Measurements from ENCODE around the gene RNF44. TPM values are rescaled to one million over a fixed set of nuclear protein-coding genes. Genes with fewer than 3 reads are reported as not detected.

The RNF44 gene
- total RNA-seq, 1 experiment from 2014 or later: 2.5 TPM

DNA sequence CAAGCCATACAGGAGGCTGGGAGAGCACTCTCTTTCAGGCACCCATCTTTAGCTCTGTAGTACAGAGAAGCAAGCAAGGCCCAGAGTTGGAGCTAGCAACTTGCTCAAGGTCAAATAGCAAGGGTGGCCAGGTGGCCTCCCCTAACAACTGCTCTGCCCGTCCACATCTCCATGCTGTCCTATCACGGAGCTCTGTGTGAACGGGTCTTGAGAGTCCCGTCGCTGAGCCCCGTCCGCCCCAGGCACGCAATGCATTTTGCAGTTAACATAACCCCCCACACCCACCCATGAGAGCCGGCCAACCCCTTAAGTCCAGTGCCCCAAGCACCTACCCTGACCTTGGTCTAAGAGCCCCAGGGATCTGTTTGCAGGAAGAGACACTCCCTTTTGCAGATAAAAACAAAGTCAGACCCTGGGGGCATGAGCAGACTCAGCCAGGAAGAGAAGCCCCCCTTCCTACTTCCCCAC is 1.5 kb downstream of the RNF44 start:
- no peak for DNase-seq (ENCODE audit: low read depth)

DNA sequence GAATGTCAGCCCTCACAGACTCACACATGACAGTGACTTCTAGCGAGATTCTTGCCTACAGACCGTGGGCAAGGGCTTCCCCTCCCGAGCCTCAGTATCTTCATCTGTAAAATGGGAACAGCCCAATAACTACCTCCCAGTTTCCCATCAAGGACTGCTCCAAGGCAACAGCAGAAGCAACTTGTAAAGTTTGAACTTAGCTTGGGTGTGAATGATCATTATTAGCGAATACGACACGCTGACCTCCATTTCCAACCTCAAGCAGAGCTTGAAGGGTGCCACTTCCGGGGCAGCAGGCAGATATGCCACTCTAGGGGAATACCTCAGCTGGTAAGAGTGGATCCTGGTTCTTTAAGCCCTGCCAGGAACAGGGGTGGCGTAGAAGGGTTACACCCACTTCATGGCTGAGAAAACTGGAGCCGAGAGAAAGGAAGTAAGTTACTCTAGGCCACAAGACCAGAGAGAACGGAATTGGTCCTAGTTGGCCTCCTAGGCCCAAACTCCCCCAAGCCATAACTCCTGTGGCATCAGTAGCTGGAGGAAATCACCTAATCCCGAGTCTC is 2.0 kb downstream of the RNF44 start:
- DNase-seq (ENCODE audit: low read depth): no peak

DNA sequence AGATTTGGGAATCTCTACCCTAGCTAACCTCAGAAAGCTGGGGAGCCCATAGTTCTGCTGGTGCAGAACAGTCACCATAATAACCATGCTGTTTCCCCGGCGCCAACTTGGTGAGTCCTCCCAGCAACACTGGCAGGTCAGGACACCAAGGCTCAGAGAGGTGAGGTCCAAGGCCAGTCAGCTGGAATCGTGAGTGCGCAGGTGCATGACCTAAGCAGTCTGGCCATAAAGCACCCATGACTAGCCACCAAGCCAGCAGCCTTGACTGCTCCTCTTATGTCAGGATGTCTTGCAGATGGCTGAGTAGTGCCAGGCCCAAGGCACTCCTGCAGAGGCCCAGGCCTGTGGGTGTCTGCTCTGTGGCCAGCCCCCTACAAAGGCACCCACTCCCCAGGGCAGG is 2.6 kb downstream of the RNF44 start:
- no peak for DNase-seq (ENCODE audit: low read depth)

DNA sequence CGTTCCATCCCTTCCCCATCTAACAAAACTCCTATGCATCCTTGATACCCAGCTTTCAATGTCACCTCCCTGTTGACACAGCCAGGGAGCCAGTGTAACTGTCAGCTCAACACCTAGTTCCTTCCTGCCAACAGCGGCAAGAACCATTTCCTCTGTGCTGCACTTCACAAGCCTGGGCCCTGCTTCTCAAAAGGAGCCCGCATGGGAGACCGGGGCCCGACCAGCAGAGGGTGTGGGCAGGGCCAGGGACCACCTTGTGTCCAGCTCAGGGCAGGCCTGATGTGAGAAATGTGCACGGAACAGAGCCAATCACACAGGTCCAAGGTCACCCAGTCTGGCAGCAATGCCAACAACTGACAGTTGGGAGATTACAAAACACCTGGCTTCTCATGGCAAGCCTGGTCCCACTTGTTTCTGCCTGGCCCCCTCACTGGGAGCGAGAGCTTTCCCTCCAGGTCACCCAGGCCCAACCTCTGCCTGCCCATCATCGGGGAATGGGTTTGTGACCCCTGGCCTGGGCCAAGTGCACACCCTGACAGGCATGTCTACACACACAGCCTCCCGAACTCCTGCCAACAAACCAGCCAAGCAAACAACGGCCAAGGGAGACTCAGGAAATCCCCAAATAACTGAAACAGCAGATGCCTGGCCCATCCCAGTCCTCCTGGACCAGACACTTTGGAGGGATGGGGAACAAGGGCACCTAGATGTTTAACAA is 3.1 kb downstream of the RNF44 start:
- DNase-seq (ENCODE audit: low read depth): no peak

GRCh38 chr5:176533390-176533789 is 3.8 kb downstream of the RNF44 start:
- no peak for DNase-seq (ENCODE audit: low read depth)

DNA sequence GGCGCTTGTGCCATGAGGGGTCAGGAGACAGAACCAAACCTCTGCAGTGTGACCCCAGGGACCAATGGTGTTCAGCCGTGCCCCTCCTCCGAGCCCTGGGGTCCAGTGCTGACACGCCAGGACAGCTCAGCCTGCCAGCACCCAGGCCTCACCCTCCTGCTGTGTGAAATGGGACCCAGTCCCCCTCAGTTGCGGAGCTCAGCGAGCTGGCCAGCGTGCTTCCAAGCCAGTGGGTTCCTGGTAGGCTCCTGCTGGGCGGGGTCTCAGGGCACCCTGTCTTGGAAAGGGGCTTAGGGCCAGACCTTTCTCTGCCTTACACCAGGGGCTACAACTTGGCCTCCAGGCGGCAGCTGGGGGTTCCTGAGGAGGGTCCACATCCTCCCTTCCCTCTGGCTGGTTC is 4.4 kb downstream of the RNF44 start:
- no peak for DNase-seq (ENCODE audit: low read depth)

DNA sequence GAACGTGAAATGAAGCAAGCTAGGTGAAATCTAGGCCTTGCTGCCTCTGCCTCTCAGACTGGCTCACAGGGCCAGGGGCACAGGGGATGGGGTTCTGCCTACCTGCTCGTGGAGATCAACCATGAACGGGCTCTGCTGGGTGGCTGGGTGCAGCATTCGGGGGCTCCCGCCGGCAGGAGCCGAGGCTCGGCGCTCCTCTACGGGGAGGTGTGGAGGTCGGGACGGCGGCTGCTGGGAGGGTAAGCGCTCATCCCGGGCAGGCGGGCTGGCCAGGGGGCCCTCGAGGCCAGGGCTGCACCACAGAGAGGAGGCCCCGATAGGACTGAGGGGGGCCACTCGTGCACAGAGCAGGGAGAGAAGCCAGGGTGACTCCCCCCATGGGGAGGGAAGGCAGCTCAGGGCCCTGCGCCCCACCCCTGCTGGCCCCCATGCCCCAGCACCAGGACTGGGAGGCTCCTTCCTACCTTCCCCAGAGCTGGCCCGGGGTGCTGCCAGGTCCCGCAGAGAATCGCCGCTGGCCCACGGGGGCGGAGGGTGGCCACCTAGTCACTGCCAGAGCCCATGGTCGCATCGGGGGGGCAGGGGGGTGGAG is 5.2 kb downstream of the RNF44 start:
- no peak for DNase-seq (ENCODE audit: low read depth)

DNA sequence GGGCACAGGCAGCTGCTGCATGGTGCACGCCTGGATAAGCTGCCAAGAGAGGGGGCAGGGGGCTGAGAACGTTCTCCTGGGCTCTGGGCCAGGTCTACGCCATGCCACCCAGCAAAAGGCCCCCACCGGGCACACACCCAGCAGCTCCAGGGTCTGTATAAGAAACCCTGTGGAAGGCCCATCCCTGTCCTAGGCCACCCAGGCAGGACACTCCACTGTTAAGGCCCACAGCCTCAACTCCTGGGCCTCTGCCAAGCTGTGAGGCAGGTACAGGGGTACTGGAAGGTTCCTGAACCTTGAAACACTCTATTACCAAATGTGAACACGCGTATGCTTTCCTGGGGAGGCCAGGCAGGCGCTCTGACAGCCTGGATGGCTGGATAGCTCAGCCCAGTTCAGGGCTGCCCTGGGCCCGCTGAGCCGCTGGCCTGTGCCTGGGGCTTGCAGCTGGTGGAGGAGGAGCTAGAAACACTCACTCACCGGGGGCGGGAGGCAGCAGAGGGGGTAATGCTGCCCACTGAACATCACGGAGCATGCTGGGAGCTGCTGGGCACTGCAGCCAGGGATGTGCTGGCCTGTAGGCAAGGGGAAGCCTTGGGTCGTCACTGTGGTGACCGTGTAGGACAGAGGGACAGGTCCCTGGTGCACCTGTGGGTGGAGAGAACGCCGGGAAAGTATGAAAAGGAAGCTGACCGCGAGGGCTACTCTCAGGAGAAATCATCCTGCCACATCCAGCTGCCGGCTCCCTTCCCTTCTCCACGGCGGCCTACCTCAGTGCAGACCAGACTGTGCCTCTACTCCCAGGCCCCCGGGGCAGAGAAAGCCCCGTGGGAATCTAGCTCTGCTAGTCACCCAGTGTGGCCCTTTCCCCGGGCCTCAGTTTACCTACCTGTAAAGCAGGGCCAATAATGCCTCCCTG is 6.0 kb downstream of the RNF44 start:
- peak; percentile 46 for DNase-seq (ENCODE audit: low read depth)

GRCh38 chr5:176530393-176530982 is 6.7 kb downstream of the RNF44 start:
- DNase-seq (ENCODE audit: low read depth): no peak

GRCh38 chr5:176529741-176530141 is 7.5 kb downstream of the RNF44 start:
- DNase-seq (ENCODE audit: low read depth): no peak

DNA sequence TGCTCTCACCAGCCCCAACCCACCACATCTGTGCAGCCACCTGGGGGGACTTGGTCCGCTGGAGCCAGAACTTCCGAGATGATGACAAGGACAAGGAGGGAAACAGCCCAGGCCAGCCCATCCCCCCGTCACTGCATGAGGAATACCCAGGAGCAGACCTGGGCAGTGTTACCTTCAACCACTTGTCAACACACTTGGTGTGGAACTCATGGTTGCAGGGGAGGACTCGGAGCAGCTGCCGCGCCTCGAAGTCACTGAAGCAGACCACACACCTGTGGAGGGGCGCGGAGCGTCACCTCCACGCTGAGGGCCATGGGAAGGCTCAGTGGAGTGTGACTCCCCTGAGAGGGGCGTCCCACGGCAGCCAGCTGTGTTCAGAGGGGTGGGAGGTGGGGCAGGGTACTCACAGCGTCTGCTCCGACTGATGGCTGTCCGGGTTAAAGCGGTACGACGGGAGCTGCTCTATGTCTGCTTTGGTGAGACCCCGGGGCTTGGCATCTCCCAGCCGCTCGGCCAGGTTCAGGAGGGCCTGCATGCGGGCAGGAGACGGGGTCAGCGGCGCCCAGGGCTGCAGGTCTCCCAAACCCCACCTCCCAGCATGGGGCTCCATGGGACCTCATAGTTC is 8.0 kb downstream of the RNF44 start:
- DNase-seq (ENCODE audit: low read depth): no peak

GRCh38 chr5:176528761-176529115 is 8.5 kb downstream of the RNF44 start:
- no peak for DNase-seq (ENCODE audit: low read depth)

- DNase-seq (ENCODE audit: low read depth): no peak
Observed at GRCh38 chr5:176528301-176528700, 8.9 kb downstream of the RNF44 start.

DNA sequence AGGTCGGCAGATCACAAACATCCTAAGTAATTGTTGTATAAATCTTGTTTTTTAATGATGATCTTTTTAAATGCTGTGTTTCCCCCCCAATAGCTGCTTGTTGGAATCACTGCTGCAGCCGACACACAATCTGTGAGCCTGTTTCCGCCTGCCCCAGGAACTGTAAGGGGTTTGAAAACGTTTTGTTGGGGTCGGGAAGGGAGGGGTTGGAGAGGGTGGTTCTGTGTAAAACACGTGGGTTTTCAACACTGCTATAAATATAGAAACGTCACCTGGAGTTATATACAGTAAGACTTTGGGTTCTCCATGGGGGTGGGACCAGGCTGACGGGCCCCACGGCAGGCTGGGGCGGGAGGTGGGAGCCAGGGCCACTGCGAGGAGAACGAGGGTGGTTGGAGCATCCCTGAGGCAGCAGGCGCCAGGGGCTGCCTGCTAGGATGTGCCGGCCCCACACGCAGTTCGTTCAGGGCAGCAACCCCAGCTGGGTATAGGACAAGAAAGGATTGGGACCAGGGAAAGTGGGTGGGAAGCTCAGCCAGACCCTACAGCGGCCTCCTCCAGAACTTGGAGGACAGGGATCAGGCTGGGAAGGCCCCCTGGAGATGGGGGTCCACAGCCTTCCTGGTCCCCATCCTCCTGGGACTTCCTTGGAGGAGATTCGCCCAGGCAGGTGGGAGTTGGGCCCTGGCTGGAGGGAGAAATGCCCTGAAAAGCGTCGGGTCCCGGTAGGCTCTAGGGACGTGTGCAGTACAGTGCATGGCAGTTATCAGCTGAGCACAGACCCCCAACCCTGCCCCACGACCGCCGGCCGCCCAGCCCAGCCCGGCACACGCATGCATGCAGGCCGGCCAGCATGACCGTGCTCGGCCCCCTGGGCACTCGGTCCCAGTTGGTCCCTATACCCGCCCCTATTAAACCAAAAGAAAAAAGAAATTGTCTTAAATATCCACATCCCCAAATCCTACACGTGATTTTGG is 9.7 kb downstream of the RNF44 start:
- no peak for DNase-seq (ENCODE audit: low read depth)

DNA sequence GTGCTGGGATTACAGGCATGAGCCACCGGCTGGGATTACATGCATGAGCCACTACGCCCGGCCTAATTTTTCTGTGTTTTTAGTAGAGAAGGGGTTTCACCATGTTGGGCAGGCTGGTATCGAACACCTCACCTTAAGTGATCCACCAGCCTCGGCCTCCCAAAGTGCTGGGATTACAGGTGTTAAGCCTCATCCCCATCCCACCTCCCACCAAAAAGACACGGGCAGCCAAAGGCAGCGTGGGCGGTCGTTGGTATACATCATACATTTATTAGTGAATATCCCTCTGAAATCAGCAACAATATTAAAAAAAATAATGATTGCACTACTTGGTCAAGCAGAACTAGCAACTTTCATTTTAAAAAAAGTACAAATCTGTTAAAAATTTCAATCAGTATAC is 10.7 kb downstream of the RNF44 start:
- no peak for DNase-seq (ENCODE audit: low read depth)

DNA sequence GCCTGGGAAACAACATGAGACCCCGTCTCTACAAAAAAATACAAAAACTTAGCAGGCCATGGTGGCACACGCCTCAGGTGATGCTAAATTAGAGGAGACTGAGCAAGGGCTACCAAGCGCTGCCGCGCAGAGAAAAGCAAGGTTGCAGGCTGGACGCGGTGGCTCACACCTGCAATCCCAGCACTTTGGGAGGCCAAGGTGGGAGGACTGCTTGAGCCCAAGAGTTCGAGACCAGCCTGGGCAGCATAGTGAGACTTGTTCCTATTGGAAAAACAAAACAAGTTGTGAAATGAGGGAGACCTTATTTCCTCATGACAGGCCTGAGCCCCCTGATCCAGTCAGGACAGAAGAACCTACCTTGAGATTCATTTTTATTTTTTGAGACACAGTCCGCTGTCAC is 11.5 kb downstream of the RNF44 start:
- DNase-seq (ENCODE audit: low read depth): no peak

DNA sequence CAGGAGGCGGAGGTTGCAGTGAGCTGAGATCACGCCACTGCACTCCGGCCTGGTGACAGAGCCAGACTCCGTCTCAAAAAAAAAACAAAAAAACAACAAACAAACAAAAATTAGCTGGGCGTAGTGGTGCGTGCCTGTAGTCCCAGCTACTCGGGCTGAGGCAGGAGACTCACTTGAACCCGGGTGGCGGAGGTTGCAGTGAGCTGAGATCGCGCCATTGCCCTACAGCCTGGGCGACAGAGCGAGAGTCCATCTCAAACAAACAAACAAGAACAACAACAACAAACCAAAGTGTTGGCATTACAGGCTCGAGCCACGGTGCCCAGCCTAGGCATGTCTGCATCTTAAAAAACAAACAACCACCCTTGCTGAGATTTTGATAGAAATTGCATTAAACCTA is 12.2 kb downstream of the RNF44 start:
- DNase-seq (ENCODE audit: low read depth): no peak

- no peak for DNase-seq (ENCODE audit: low read depth)
Observed at GRCh38 chr5:176524138-176524537, 13.1 kb downstream of the RNF44 start.

GRCh38 chr5:176521699-176522263 is 15.4 kb downstream of the RNF44 start:
- no peak for DNase-seq (ENCODE audit: low read depth)

GRCh38 chr5:176521286-176521685 is 15.9 kb downstream of the RNF44 start:
- DNase-seq (ENCODE audit: low read depth): no peak
